ENCODE measurements around the gene HENMT1.

DNA sequence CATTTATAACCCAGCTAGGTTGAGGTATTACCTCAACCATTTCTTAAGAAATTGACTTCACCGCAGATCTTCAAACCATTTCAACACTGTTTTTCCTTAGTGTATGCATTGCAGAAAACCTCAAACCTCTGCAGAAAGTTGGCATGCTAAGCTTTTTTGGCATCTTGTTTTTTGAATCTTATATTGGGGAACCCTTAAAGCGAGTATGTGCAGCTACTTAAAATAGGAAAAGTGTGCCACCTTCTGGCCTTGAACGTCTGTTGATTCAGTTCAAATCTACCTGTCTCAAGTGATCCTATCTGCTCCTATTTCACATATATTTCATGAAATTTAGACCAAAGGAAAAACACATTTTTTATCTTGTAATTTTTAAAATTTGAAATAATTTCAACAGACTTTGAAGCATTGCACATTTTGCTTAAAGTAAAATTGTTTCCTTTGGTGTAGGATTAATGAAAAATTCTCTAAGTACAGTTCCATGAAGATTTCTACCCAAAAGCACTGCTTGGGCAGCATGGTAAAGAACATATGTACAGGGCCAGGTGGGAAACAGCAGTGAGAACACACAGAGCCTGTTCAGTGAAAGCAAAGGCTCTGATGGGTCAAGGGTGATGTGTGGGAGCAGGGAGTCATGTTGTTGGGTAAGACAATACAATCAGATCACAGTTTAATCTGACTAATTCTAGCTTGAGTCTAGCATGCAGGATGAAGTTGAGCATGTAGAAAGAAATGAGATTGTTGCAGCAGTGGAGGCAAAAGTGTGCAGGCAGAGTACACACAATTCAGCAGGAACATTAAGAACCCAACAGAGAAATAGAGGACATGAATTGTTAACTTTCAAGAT lies 17.2 kb downstream of the HENMT1 start:
- no peak for TF ChIP-seq POLR2A (IDR thresholded peaks at IDR 0.05)
- no peak for TF ChIP-seq POLR2AphosphoS5 (IDR thresholded peaks at IDR 0.05; ENCODE audit: insufficient read depth in 1 of 2, low read depth in 1 of 2)

Data from vagina (tissue), 2 donors.